GM18511 (cell line): ENCODE results near the gene TP53.
"Not testable (repeated sequence)": the region's sequence is repeated elsewhere in the genome, so short reads cannot be mapped to it uniquely, and the experiment has no call there.

Experiments
- ATAC-seq: cut with Tn5 transposase; IDR thresholded peaks from one replicate; pipeline ENCODE4 v1.9.1; 2021; ENCODE audit warnings: mild to moderate bottlenecking, moderate library complexity; ENCODE audit not compliant: unreplicated experiment

TP53 gene

GRCh38 chr17:7677388-7678067, 9.8 kb downstream of the TP53 start:
- ATAC-seq, result no peak

DNA sequence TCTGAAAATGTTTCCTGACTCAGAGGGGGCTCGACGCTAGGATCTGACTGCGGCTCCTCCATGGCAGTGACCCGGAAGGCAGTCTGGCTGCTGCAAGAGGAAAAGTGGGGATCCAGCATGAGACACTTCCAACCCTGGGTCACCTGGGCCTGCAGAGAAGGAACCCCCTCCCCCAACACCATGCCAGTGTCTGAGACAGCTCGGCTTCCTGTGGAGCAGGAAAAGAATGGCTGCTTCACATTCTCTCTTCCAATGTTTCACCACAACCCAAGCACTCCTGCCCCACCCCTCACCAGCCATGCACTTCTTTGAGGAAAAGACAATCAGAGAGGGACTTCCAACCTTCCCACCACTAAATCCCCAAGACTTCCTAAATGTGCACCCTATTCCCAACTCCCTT, 10.8 kb downstream of the TP53 start:
- ATAC-seq, result no peak

DNA sequence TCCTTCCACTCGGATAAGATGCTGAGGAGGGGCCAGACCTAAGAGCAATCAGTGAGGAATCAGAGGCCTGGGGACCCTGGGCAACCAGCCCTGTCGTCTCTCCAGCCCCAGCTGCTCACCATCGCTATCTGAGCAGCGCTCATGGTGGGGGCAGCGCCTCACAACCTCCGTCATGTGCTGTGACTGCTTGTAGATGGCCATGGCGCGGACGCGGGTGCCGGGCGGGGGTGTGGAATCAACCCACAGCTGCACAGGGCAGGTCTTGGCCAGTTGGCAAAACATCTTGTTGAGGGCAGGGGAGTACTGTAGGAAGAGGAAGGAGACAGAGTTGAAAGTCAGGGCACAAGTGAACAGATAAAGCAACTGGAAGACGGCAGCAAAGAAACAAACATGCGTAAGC, 12.4 kb downstream of the TP53 start:
- ATAC-seq, result no peak

DNA sequence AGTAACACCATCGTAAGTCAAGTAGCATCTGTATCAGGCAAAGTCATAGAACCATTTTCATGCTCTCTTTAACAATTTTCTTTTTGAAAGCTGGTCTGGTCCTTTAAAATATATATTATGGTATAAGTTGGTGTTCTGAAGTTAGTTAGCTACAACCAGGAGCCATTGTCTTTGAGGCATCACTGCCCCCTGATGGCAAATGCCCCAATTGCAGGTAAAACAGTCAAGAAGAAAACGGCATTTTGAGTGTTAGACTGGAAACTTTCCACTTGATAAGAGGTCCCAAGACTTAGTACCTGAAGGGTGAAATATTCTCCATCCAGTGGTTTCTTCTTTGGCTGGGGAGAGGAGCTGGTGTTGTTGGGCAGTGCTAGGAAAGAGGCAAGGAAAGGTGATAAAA, 14.1 kb downstream of the TP53 start:
- ATAC-seq, result no peak

GRCh38 chr17:7668482-7668881, 18.8 kb downstream of the TP53 start:
- ATAC-seq, result no peak

GRCh38 chr17:7667656-7668406, 19.5 kb downstream of the TP53 start:
- ATAC-seq, result no peak

DNA sequence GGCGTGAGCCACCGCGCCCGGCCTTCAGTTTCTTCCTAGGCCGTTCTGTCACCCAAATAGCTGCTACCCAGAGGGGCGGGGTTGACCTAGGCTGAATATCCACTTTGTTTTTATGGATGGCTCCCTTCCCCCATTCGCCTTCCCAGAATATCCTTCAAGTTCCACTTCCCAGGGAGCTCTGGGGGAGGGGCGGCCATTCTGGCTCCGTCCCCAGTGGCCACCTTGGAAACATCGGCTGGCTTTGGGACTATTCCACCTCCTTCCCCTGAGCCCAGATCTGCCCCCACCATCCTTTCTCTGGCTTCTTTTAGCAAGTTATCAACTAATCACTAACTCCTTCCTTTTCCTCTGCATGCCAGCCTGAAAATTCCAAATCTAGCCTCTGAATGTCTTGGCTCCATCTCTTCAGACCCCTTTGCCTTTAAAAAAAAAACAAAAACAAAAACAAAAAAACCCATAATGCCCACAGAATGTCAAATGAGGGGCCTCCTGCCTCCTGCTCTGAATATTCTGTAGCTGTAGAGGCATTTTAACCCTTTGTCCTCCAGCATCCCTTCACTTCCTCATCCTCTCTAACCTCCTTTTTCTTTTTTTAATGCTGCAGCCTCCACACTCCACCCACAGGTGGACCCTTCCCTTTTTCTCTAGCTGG, 30.2 kb downstream of the TP53 start:
- ATAC-seq, result no peak

- no peak for ATAC-seq
These were observed 31.8 kb downstream of the TP53 start for GRCh38 chr17:7655541-7655840.

GRCh38 chr17:7654832-7655540, 32.3 kb downstream of the TP53 start:
- ATAC-seq, result no peak

- no peak for ATAC-seq
These were observed 34.6 kb downstream of the TP53 start for GRCh38 chr17:7652388-7653356.

DNA sequence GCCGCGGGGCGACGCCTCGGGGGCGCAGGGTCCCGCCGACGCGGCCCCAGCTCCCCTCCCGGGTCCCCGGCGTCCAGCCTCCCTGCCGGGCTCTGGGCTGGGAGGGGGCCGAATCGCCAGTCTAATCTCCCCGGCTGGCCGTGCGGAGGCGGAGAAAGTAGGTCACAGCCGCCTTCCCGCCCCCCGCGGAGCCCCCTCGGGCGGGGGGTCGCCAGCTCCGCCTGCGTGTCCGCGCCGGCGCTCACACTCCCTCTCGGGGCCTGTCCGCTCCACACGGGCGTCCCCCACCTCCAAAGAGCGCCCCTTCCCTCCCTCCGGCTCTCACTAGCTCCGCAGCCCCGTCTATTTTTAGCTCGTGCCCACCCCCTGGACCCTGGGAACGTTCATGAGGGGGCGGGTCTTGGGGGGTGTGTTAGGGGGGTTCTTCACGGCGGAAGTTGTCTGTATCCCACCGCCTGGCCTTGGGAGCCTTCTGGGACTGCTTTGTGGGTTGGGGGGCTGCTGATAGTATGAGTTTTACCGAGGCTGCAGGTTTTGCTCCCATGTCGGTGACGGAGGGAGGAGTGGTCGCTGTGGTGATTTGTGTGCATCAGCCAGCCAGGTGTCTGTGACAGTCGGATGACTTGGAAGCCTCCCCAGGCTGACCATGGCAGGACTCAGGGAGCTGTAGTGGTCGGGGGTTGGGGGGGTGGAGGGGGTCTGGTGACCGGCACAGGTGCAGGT, 35.5 kb downstream of the TP53 start:
- ATAC-seq, result no peak

- no peak for ATAC-seq
These were observed 36.1 kb downstream of the TP53 start for GRCh38 chr17:7651097-7651664.

GRCh38 chr17:7650509-7651096, 36.7 kb downstream of the TP53 start, which contains the start of gene ATP1B2:
TSS of gene ATP1B2 (plus strand) at chr17:7650926. CDS start at chr17:7651519, 593 bp downstream.
- no peak for ATAC-seq

DNA sequence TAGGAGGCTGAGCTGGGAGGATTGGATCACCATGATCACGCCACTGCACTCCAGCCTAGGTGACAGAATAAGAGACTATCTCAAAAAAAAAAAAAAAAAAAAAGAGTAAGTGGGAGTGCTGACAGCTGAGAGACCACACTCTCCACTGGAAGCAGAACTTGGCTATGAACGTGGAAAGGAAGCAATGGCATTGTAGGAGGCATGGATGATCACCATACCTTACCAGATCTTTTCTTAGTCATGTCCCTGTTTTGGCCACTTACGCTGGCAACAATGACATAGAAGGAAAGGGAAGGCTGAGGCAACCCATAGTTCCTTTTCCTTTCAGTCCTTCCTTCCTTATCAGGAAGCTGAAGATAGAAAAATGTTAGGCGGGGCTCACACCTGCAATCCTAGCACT, 40.3 kb downstream of the TP53 start:
- no peak for ATAC-seq

- no peak for ATAC-seq
These were observed 40.8 kb downstream of the TP53 start for GRCh38 chr17:7646457-7646856.

GRCh38 chr17:7644775-7645174, 42.5 kb downstream of the TP53 start:
- no peak for ATAC-seq

DNA sequence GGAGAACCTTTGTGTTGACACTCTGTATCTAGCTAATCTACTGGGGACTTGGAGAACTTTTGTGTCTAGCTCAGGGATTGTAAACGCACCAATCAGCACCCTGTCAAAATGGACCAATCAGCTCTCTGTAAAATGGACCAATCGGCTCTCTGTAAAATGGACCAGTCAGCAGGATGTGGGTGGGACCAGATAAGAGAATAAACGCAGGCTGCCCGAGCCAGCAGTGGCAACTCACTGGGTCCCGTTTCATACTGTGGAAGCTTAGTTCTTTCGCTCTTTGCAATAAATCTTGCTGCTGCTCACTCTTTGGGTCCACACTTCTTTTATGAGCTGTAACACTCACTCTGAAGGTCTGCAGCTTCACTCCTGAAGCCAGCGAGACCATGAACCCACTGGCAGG, 45.7 kb downstream of the TP53 start:
- not testable (repeated sequence) for ATAC-seq

DNA sequence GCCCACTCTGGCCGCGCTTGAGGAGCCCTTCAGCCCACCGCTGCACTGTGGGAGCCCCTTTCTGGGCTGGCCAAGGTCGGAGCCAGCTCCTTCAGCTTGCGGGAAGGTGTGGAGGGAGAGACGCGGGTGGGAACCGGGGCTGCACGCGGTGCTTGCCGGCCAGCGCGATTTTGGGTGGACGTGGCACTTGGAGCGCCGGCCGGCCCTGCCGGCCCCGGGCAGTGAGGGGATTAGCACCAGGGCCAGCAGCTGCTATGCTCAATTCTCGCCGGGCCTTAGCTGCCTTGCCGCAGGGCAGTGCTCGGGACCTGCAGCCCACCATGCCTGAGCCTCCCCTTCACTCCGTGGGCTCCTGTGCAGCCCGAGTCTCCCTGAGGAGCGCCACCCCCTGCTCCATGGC, 46.5 kb downstream of the TP53 start:
- no peak for ATAC-seq

DNA sequence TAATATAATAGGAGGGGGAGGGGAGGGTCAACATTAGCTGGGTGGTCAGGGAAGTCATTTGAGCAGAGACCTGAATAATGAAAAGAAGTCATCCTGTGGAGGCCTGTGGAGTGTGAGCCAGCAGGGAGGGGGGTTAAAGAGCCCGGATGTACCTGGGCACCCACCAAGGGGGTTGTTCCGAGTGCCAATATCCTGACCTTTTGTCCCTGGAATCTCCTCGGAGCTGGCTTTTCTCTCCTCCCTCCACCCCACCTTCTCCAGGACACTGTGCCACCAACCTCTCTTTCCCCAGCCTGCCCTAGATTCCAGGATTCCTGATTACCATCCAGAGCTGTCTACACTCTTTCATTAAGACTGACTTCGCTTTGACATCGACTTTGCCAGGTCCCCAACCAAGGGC, 51.1 kb downstream of the TP53 start:
- ATAC-seq, result no peak
